Erythroblast (primary cell): ENCODE measurements around the gene MIP.

ENCODE experiments used
- GATA1 ChIP-seq: IDR thresholded peaks from 2 replicates; pipeline ENCODE4 v1.6.1; 2011; ENCODE audit warnings: low read depth, mild to moderate bottlenecking, control low read depth, low read length, moderate library complexity
- POLR2A ChIP-seq: IDR thresholded peaks from 2 replicates; pipeline ENCODE4 v1.6.1; 2011; ENCODE audit warnings: mild to moderate bottlenecking, low read length

DNA sequence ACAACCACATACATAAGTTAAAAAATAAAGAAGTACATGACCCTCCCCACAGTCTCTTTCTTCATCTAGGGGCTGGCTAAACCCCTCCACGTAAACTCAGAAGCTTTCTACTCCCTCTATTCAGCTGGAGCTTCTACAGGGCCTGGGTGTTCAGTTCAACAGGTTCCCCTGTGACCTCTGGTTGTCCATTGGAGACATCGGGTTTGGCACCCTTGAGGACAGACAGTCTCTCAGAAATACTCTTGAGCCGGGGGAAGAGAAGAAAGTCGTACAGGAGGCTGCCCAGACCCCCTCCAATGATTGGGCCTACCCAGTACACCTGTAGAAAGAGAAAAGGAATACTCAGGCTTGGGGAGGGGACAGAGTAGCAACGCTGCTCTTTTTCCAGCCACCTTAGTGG, 3.3 kb downstream of the MIP start:
- TF ChIP-seq POLR2A, result no peak
- no peak for TF ChIP-seq GATA1
